A549 (cell line): ENCODE measurements around the gene CLC. TPM values are rescaled to one million over a fixed set of nuclear protein-coding genes. Genes with fewer than 3 reads are reported as not detected.

Experiments used
- ATAC-seq, 2 experiments: fragments of 200-7000 bp in 1 of 2; fragments of >200 bp in 1 of 2; cut with Nextera tagmentation in 1 of 2; cut with Tn5 transposase in 1 of 2; 3 replicates each; pipeline versions ENCODE4 v1.8.0 to v1.9.1; 2018 to 2020; ENCODE audit warnings: mild to moderate bottlenecking in 1 of 2, moderate library complexity in 1 of 2
- CTCF ChIA-PET: fragments of 300-600 bp; sonication (Branson Sonifier 250); formaldehyde crosslinking; extraction: SDS; loops from one replicate; lab custom pipeline; 2021; ENCODE audit warnings: antibody characterized with exemption, inconsistent platforms; lab: Yijun Ruan, JAX
- POLR2A ChIA-PET: fragments of 350-600 bp; formaldehyde crosslinking; extraction: SDS; loops from one replicate; lab custom pipeline; 2021; ENCODE audit warnings: antibody characterized with exemption, inconsistent platforms; lab: Yijun Ruan, JAX
- DNase-seq, 2 experiments: peaks; one replicate each; pipeline versions ENCODE4 v3.0.0 to v3.0.0-alpha.2; 2011 to 2016; ENCODE audit warnings: low read depth in 1 of 2, low spot score in 1 of 2
- FAIRE-seq: peaks from 2 replicates; lab custom pipeline; 2011; peaks lifted over from hg19 to GRCh38; lab: Jason Lieb, UNC
- H3K27ac ChIP-seq, 2 experiments: fragments of >200 bp; sonication (Bioruptor Twin); formaldehyde crosslinking; 3 replicates each; pipeline ENCODE4 v1.5.1; 2016 to 2017
- H3K4me1 ChIP-seq: fragments of >200 bp; sonication (Bioruptor Twin); formaldehyde crosslinking; 3 replicates; pipeline ENCODE4 v1.6.1; 2016
- H3K4me2 ChIP-seq: fragments of >200 bp; sonication (Bioruptor Twin); formaldehyde crosslinking; 3 replicates; pipeline ENCODE4 v1.6.1; 2016
- H3K4me3 ChIP-seq: fragments of >200 bp; sonication (Bioruptor Twin); formaldehyde crosslinking; 3 replicates; pipeline ENCODE4 v1.5.1; 2016
- H3K9me3 ChIP-seq: fragments of >200 bp; sonication (Bioruptor Twin); formaldehyde crosslinking; 3 replicates; pipeline ENCODE4 v1.6.1; 2016
- BHLHE40 ChIP-seq: IDR thresholded peaks from 2 replicates; pipeline ENCODE4 v1.6.1; 2012; ENCODE audit warnings: low read depth, low read length, inconsistent platforms
- CBX2 ChIP-seq: fragments of 200-600 bp; sonication (generic); IDR thresholded peaks from 2 replicates; pipeline ENCODE4 v1.6.1; 2016; ENCODE audit warnings: low read depth, mild to moderate bottlenecking, borderline replicate concordance
- CTCF ChIP-seq: fragments of >200 bp; sonication (Bioruptor Twin); formaldehyde crosslinking; IDR thresholded peaks from 3 replicates; pipeline ENCODE4 v1.5.1; 2016
- ELK1 ChIP-seq: fragments of 150-350 bp; IDR thresholded peaks from 2 replicates; pipeline ENCODE4 v1.6.1; 2014; ENCODE audit warnings: low read depth, mild to moderate bottlenecking, low read length
- FOSL2 ChIP-seq, 2 experiments: fragments of 450-650 bp in 1 of 2; fragments of >200 bp in 1 of 2; sonication (Bioruptor Twin) in 1 of 2; formaldehyde crosslinking; IDR thresholded peaks; 2 replicates each; pipeline versions ENCODE4 v1.5.0 to v1.6.1; 2016 to 2020; ENCODE audit warnings: mild to moderate bottlenecking in 1 of 2, moderate library complexity in 1 of 2
- FOXS1 ChIP-seq: fragments of 250-450 bp; sonication (Bioruptor Pico); IDR thresholded peaks from 2 replicates; pipeline ENCODE4 v1.5.0; 2020; ENCODE audit warnings: mild to moderate bottlenecking, moderate library complexity
- GATA3 ChIP-seq: IDR thresholded peaks from 2 replicates; pipeline ENCODE4 v1.6.1; 2012; ENCODE audit warnings: borderline replicate concordance
- HDAC2 ChIP-seq: fragments of 200-600 bp; sonication (generic); IDR thresholded peaks from 2 replicates; pipeline ENCODE4 v1.6.1; 2016
- HES2 ChIP-seq: fragments of >200 bp; sonication (Bioruptor Twin); formaldehyde crosslinking; IDR thresholded peaks from 2 replicates; pipeline ENCODE4 v1.6.1; 2016
- HEYL ChIP-seq: fragments of 250-450 bp; sonication (Bioruptor Pico); IDR thresholded peaks from 2 replicates; pipeline ENCODE4 v1.8.0; 2021; ENCODE audit warnings: mild to moderate bottlenecking, moderate library complexity
- KDM1A ChIP-seq: fragments of 200-600 bp; sonication (generic); IDR thresholded peaks from 2 replicates; pipeline ENCODE4 v1.6.1; 2016; ENCODE audit warnings: low read depth, mild to moderate bottlenecking
- MAX ChIP-seq: IDR thresholded peaks from 2 replicates; pipeline ENCODE4 v1.6.1; 2012
- NFE2L2 ChIP-seq: fragments of 150-350 bp; conservative IDR thresholded peaks from 2 replicates; pipeline ENCODE4 v1.6.1; 2014; ENCODE audit warnings: low read length
- RARB ChIP-seq: fragments of 250-450 bp; sonication (Bioruptor Pico); IDR thresholded peaks from 2 replicates; pipeline ENCODE4 v1.8.0; 2021; ENCODE audit warnings: mild to moderate bottlenecking, moderate library complexity
- RCOR1 ChIP-seq: fragments of 150-350 bp; IDR thresholded peaks from 2 replicates; pipeline ENCODE4 v1.6.1; 2014; ENCODE audit warnings: antibody characterized with exemption, low read length, low read depth
- REST ChIP-seq: fragments of 200-600 bp; sonication (generic); IDR thresholded peaks from 2 replicates; pipeline ENCODE4 v1.6.1; 2016; ENCODE audit warnings: antibody characterized with exemption, mild to moderate bottlenecking, moderate library complexity
- TFCP2L1 ChIP-seq: fragments of 250-450 bp; sonication (Bioruptor Pico); IDR thresholded peaks from 2 replicates; pipeline ENCODE4 v1.5.0; 2021; ENCODE audit warnings: mild to moderate bottlenecking
- TP53 ChIP-seq: fragments of 250-450 bp; sonication (Bioruptor Pico); IDR thresholded peaks from 2 replicates; pipeline ENCODE4 v1.5.0; 2021; ENCODE audit warnings: mild to moderate bottlenecking, moderate library complexity
- ZSCAN20 ChIP-seq: fragments of 250-450 bp; sonication (Bioruptor Pico); IDR thresholded peaks from 2 replicates; pipeline ENCODE4 v1.8.0; 2022; ENCODE audit warnings: mild to moderate bottlenecking, moderate library complexity
- WGBS: methylation state at CpG from one replicate; pipeline ENCODE4 v1.1.6; 2017; ENCODE audit errors: missing lambda C conversion rate; 5-methylcytosine and 5-hydroxymethylcytosine counted together
- polyA plus RNA-seq, 4 experiments: library from polyadenylated mRNA; depleted of rRNA in 3 of 4; stranded (reverse); fragments of >200 nt; fragmentation: RNase III in 1 of 4; extraction: RNeasy Plus Mini Kit Qiagen cat#74134 plus additional on column Dnase treatment in 1 of 4; gene quantifications; 2 replicates in 3 of 4; 3 replicates in 1 of 4; pipeline ENCODE4 v1.2.3, GENCODE V29; 2011 to 2017

Gene CLC
- polyA plus RNA-seq, 2 of the 4 experiments (the other 2 are of a cell fraction) = not detected

GRCh38 chr19:39686739-39687138 is 51.1 kb downstream of the CLC start:
- Histone ChIP-seq H3K4me3 (no peak overlapping the region), H3K27ac (no peak overlapping the region), H3K9me3 (peaks cover 17% of the 10 kb centered on the region; the same call in 2 of the 3 replicates), H3K4me1 (no peaks in the 10 kb centered on the region), H3K4me2 (no peak overlapping the region)
- ChIA-PET POLR2A (no interaction called here), CTCF (interaction anchor here (1.0 kb wide), 1 partner anchor 14 kb away, joined by 6 read pairs; no protein-coding TSS in a partner anchor)
- DNase-seq (no peak), ATAC-seq (no peak), FAIRE-seq (no peak)
- TF ChIP-seq HEYL = no peak
- TF ChIP-seq TP53 (CRISPR knock-in tag) = no peak
- no peak for TF ChIP-seq ELK1
- TF ChIP-seq ZSCAN20 = no peak
- TF ChIP-seq NFE2L2 = no peak
- no peak for TF ChIP-seq CTCF
- no peak for TF ChIP-seq RCOR1
- no peak for TF ChIP-seq FOXS1 (CRISPR knock-in tag)
- no peak for TF ChIP-seq RARB (CRISPR knock-in tag)
- TF ChIP-seq HDAC2 = no peak
- no peak for TF ChIP-seq GATA3
- TF ChIP-seq KDM1A = no peak
- TF ChIP-seq BHLHE40 = no peak
- WGBS = 25% methylated on average over 3 of the region's 3 CpGs

- no peak for FAIRE-seq
- no peak overlapping the region for H3K4me2 ChIP-seq
- POLR2A ChIA-PET = no interaction called here
- TF ChIP-seq RARB (CRISPR knock-in tag) (no peak), CBX2 (no peak), HES2 (no peak), TFCP2L1 (no peak), MAX (no peak), REST (no peak), FOSL2 (IDR thresholded peaks at IDR 0.05) (no peak), FOSL2 (CRISPR knock-in tag; IDR thresholded peaks at IDR 0.05) (0 out of 2 replicates have a peak, but pooled peaks have one; percentile 7)
- no peak for DNase-seq
- no peak overlapping the region for H3K4me3 ChIP-seq
- WGBS = 27% methylated on average over 5 of the region's 5 CpGs
- no peaks in the 10 kb centered on the region for H3K4me1 ChIP-seq
- ATAC-seq = no peak
- CTCF ChIA-PET = interaction anchor here (0.6 to 5.9 kb wide), 4 partner anchors 10 to 130 kb away, joined by 3 to 53 read pairs (median 4); no protein-coding TSS in a partner anchor
- peaks cover 7% of the 10 kb centered on the region; the same call in 1 of the 3 replicates for H3K9me3 ChIP-seq
- no peak overlapping the region for H3K27ac ChIP-seq
Measured at GRCh38 chr19:39684267-39684666, 53.6 kb downstream of the CLC start.
